ENCODE results near the gene SEC24B. TPM values are rescaled to one million over a fixed set of nuclear protein-coding genes. Genes with fewer than 3 reads are reported as not detected.

Gene SEC24B
- total and polyA plus RNA-seq, 4 donors, result 12.2 to 38.2 (median 16.3) TPM

GRCh38 chr4:109571494-109571893 lies 137.9 kb downstream of the SEC24B start:
- no peak overlapping the region for H3K27ac ChIP-seq (ENCODE audit: low read depth in 1 of 2, low read length in 2 of 2)
- no peaks in the 10 kb centered on the region for H3K36me3 ChIP-seq (ENCODE audit: control insufficient read depth in 4 of 4, insufficient read depth in 3 of 4, low read depth in 1 of 4, low read length in 3 of 4)
- H3K4me1 ChIP-seq (ENCODE audit: control insufficient read depth in 4 of 4, insufficient read depth in 4 of 4, low read length in 3 of 4), result no peaks in the 10 kb centered on the region
- WGBS, result 94% methylated on average over 3 of the region's 3 CpGs
- no peaks in the 10 kb centered on the region for H3K27me3 ChIP-seq (ENCODE audit: control insufficient read depth in 4 of 4, insufficient read depth in 4 of 4, low read length in 3 of 4)
- H3K9me3 ChIP-seq (ENCODE audit: control insufficient read depth in 4 of 4, low read length in 3 of 4), result peaks cover 0 to 3% (median 0%) of the 10 kb centered on the region in 4 donors
- TF ChIP-seq TAF1 (conservative IDR thresholded peaks at IDR 0.05) (no peak), RXRA (IDR thresholded peaks at IDR 0.05) (no peak), FOXA2 (IDR thresholded peaks at IDR 0.05) (no peak), RAD21 (IDR thresholded peaks at IDR 0.05) (no peak), CTCF (IDR thresholded peaks at IDR 0.05; ENCODE audit: low read depth, low read length, missing input control) (no peak), FOXA1 (IDR thresholded peaks at IDR 0.05) (no peak)
- H3K9ac ChIP-seq (ENCODE audit: low read depth in 1 of 2, low read length in 2 of 2), result no peak overlapping the region
- no peak overlapping the region for H3K4me3 ChIP-seq (ENCODE audit: low read depth in 1 of 3, low read length in 3 of 3)
- no peak for DNase-seq (ENCODE audit: low spot score)

GRCh38 chr4:109572154-109572553 lies 138.5 kb downstream of the SEC24B start:
- Histone ChIP-seq H3K27me3 (ENCODE audit: control insufficient read depth in 4 of 4, insufficient read depth in 4 of 4, low read length in 3 of 4) (no peaks in the 10 kb centered on the region), H3K36me3 (ENCODE audit: control insufficient read depth in 4 of 4, insufficient read depth in 3 of 4, low read depth in 1 of 4, low read length in 3 of 4) (no peaks in the 10 kb centered on the region), H3K4me1 (ENCODE audit: control insufficient read depth in 4 of 4, insufficient read depth in 4 of 4, low read length in 3 of 4) (no peaks in the 10 kb centered on the region), H3K4me3 (ENCODE audit: low read depth in 1 of 3, low read length in 3 of 3) (no peak overlapping the region), H3K27ac (ENCODE audit: low read depth in 1 of 2, low read length in 2 of 2) (no peak overlapping the region), H3K9ac (ENCODE audit: low read depth in 1 of 2, low read length in 2 of 2) (no peak overlapping the region), H3K9me3 (ENCODE audit: control insufficient read depth in 4 of 4, low read length in 3 of 4) (peaks cover 0 to 3% (median 0%) of the 10 kb centered on the region in 4 donors)
- no peak for DNase-seq (ENCODE audit: low spot score)
- TF ChIP-seq YY1 (IDR thresholded peaks at IDR 0.05) (no peak), ATF3 (IDR thresholded peaks at IDR 0.05) (no peak), CTCF (IDR thresholded peaks at IDR 0.05; ENCODE audit: low read depth, low read length, missing input control) (no peak), MAX (IDR thresholded peaks at IDR 0.05) (no peak), RXRA (IDR thresholded peaks at IDR 0.05) (no peak), HNF4G (IDR thresholded peaks at IDR 0.05) (no peak), REST (IDR thresholded peaks at IDR 0.05) (no peak), GABPA (IDR thresholded peaks at IDR 0.05 in 1 of 2, conservative IDR thresholded peaks at IDR 0.05 in 1 of 2) (no peak), TAF1 (conservative IDR thresholded peaks at IDR 0.05) (no peak), SP1 (IDR thresholded peaks at IDR 0.05) (no peak), HNF4A (conservative IDR thresholded peaks at IDR 0.05) (no peak), EGR1 (IDR thresholded peaks at IDR 0.05; ENCODE audit: low read depth in 2 of 2) (no peak), FOXA1 (IDR thresholded peaks at IDR 0.05) (no peak)
- 91% methylated on average over 3 of the region's 3 CpGs for WGBS

All from liver (tissue), 9 donors.